NOMO-1 treated with DMSO at 0.1 percent for 48 hours (cell line): Measurements from ENCODE around the gene POM121L2.

Source experiments
- DNase-seq: peaks from one replicate; lab custom pipeline; 2025; ENCODE audit not compliant: unreplicated experiment; lab: John Stamatoyannopoulos, UW

Gene POM121L2

GRCh38 chr6:27260836-27261375 lies 51.2 kb downstream of the POM121L2 start:
- DNase-seq, result no peak

DNA sequence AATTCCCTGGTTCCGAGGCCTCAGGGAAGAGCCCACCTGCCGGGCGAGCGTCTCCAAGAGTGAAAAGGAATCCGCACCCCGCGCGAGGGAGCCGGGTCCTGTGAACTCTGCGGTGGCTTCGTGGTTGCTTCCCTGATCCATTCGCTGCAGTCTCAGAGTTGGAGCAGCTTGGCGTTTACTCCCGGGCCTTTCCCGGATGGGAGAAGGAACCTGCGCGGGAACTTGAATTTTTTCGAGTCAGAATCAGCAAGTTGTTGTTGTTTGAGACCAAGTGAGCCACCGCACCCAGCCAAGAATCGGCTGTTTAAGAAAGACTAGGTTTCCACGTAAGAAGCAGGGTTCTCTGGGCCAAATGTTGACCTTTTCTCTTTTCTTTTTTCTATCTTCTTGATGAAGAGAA lies 51.7 kb downstream of the POM121L2 start:
- no peak for DNase-seq
